HG03558 (cell line): ENCODE results near the gene NHLRC4.

Source experiments
- ATAC-seq: cut with Tn5 transposase; IDR thresholded peaks from one replicate; pipeline ENCODE4 v1.9.1; 2021; ENCODE audit warnings: moderate number of reproducible peaks; ENCODE audit not compliant: unreplicated experiment; ENCODE audit errors: extremely low read depth

Gene NHLRC4

GRCh38 chr16:549544-550263 is 17.1 kb upstream of the NHLRC4 start:
- ATAC-seq, result no peak

- no peak for ATAC-seq
Observed at GRCh38 chr16:551210-551609, 15.6 kb upstream of the NHLRC4 start.

DNA sequence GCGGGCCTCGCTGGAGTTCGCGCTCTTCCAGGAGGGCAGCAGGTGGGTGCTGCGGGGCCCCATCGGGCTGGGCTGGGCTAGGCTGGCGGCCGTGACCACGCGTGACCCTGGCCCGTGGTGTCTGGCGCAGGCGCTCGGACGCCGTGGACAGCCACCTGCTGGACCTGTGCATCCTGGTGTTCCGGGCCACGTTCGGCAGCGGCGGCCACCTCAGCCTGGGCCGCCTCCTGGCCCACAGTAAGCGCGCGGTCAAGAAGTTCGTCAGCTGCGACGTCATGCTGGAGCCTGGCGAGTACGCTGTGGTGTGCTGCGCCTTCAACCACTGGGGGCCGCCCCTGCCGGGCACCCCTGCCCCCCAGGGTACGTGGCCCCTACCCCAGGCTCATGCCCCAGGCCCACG is 14.6 kb upstream of the NHLRC4 start:
- ATAC-seq, result no peak

DNA sequence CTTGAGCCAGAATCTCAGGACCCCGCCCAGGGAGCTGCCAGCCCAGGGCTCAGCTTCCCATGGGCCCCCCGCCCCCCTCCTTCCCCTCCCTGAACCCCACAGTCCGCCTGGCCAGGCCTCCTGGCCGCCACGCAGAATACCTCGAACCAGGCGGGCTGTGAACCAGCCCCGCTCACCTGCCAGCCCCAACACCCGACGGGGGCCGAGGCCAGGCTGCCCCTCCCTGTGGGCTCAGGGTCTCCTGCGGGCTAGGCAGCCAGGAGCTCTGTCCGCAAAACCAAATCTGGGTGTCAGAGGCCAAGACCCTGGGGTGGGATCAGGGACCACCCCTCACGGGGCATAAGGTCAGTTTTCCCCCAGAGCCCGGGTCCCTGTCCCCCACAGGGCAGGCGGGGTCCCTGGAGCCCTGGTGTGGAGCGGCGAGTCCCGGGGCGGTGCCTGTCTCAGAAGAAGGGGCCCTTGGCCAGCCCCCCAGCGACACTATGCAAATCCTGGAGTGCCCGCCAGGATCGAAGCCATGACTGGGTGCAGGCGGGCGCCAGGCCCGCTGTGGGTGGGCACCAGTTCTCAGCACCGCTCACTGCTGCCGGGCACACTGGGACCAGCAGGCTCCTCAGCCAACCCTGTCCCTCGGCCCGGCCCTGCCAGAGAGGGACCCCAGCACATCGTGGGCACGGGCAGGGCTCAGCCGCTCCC is 13.1 kb upstream of the NHLRC4 start:
- no peak for ATAC-seq

DNA sequence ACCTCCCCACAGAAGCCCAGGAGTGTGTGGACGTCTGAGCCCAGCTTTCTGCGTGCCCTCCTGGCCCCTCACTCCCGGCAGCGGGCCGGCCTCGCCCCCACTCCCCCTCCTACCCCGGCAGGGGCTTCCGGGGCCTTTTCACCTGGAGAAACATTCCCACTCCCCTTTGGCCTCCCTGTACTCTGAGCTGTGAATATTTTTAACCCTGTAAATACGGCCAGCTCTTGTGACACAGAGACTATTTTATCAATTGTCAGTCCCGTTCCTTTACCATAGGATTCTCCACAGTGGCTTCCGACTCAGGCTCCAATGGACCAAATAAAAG is 12.5 kb upstream of the NHLRC4 start:
- no peak for ATAC-seq

DNA sequence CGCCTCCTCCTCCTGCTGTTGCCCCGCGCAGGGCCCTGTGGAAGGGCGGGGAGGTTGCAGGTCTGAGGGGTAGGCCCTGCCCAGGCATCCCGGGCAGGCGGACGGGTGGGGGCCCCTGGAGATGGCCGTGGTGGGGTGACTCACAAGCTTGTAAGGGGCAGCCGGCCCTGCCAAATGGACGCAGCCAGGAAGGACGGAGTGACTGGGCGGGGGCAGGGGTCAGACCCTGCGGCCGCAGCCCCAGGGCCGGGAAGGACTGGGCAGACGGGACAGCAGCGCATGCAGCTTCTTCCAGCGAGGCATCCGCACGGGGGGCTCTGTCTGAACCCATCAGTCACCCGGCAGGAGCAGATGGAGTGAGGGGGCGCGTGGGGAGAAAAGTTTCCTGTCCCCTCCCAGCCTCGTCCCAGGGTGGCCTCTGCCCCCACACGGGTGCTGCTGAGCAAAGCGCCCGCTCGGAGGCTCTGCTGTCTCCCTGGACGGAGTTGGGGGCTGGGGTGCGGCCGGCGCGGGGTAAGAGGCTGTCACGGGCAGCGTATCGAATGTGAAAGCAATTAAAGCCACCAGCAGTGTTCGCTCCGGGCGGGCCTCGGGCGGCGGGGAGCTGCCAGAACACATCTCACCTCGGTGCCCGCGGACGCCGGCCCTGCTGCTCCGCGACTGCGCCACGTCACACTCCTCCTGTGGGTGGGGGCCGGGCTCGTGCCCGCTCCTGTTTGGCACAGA is 12.0 kb upstream of the NHLRC4 start:
- ATAC-seq, result no peak

DNA sequence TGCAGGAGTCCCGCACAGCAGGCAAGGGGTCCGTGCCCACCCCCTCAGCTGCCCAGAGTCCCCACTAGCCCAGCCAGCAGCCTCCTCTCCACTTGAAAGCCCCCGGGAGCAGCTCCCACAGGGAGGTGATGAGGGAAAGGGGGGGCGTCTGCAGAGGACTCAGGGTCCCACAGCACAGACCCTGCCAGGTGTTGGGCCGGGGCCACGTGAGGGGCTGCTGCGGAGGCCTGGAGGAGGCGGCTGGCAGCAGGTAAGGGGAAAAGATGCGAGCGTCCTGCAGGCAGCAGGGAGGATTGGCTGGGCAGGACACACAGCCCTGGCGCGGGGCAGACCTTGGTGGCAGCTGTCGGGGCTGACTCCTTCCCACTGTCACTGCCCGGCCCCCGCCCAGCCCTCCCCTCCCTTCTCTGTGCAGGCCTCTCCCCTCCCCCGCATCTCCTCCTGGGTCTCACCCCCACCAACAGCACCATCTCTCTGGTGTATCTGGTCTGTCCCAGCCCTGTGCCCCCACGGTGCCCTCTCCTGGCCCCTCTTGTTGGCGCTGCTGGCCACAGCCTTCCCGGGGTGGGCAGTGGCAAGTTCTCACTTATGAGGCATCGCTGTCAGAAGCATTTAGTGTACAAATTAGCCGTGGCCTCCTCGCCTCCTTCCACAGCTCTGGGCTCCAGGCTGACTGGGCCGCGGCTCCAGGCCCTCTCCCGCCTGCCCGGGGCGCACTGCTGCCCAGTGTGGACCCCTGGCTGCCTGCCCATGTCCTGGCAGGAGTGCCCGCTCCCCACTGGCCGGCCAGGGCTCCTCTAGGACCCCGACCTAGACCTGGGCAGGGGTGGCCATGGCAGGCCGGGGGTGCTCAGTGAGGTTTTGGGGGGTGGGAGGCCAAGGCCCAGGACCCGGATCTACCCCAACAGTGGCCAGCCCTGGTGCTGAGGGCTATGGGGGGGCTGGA is 11.0 kb upstream of the NHLRC4 start:
- ATAC-seq, result no peak

GRCh38 chr16:556474-557173 is 10.2 kb upstream of the NHLRC4 start:
- ATAC-seq, result no peak

- no peak for ATAC-seq
Observed at GRCh38 chr16:557463-558297, 9.1 kb upstream of the NHLRC4 start.

DNA sequence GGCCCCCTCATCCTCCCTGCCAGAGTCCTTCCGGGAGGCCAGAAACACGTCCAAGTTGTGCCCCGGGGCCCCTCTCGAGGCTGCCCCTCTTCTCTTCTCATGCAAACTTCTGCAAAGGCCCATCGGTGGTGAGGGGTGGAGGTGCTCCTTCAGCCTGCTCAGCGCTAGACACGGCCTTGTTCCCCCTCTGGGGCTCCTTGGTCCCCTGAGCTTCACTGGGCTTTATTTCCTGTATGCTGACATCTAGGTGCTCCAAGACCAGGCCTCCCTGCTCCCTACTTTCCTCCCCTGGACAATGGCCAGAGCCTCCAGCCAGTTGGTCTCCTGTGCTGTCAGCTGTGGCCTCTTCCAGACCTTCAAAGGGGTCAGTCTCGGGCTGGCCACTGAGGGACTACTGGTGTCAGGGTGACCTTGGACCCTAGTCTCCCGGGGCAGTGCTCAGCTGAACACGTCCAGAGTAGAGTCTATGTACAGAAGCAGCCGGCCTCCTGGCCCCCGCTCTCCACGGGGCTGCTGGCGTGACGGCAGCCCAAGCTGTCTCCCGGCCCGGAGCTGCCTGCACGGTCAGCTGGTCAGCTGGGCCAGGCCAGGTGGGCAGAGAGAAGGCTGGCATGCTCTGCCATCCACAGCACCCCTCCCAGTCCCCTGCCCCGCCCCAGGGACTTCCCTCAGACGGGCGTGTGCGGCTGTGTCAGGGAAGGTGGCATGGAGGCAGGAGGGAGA is 8.3 kb upstream of the NHLRC4 start:
- ATAC-seq, result no peak

- no peak for ATAC-seq
Observed at GRCh38 chr16:559021-559380, 7.8 kb upstream of the NHLRC4 start.

DNA sequence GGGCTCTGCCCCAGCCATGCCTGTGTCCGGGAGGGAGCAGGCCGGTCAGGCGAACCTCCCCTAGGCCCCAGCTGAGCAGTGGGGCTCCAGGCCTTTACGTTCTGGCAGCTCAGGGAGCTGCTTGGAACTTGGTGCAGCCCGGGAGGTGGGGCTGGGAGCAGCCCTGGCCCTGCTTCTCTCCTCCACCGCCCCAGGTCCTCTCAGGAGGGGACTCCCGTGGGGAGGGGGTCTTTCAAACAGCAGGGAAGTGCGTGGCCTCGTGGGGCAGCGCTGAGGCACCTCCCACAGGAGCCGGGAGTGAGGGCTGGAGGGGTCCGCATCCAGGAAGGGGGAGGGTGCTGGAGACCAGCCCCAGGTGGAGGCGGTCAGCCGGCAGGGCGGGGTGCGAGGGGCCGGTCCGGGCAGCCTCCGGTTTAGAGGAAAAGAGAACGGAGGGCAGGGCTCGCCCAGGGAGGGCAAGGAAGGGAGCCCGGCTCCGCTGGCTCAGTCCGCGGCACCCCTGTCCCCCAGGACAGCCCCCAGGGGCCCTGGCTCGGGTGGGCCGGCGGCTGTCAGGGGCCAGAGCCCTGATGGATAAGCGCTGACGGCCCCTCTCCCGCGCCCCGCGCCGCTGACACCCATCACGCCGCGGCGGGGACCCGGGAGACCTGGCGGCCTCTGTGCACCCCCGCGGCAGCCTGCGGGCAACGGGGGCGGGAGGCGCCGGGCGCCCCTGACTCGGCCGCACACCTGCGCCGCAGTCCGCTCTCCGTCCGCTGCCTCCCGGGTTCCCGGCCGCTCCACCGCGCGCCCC is 7.2 kb upstream of the NHLRC4 start:
- ATAC-seq, result no peak

DNA sequence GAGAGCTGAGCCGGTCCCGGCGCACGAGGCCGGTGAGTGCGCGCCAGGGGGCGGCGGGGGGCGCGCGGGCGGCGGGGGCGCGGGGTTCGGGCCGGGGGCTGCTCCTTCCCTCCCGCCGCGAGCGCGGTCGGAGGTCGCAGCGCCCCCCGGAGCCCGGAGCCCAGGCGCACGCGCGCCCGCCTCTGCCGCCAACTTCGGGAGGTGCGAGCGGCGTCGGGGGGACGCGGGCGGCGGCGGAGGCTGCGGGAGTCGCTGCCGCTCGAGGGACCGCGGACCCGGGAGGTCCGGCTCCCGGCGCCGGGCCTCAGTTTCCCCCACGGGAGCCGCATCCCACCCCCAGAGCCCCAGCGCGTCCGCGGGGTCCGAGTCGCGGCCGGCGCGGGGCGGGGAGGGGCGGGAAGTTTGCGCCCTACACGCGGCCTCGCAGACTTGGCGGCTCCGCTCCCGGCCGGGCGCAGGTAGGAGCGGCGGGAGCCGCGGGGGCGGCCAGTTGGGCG is 6.6 kb upstream of the NHLRC4 start, which contains the start of gene PRR35:
TSS of gene PRR35 (plus strand) at position 191 of the 497 bp plus-strand sequence. CDS start 2,901 bp downstream, outside the sequence.
- ATAC-seq, result no peak

DNA sequence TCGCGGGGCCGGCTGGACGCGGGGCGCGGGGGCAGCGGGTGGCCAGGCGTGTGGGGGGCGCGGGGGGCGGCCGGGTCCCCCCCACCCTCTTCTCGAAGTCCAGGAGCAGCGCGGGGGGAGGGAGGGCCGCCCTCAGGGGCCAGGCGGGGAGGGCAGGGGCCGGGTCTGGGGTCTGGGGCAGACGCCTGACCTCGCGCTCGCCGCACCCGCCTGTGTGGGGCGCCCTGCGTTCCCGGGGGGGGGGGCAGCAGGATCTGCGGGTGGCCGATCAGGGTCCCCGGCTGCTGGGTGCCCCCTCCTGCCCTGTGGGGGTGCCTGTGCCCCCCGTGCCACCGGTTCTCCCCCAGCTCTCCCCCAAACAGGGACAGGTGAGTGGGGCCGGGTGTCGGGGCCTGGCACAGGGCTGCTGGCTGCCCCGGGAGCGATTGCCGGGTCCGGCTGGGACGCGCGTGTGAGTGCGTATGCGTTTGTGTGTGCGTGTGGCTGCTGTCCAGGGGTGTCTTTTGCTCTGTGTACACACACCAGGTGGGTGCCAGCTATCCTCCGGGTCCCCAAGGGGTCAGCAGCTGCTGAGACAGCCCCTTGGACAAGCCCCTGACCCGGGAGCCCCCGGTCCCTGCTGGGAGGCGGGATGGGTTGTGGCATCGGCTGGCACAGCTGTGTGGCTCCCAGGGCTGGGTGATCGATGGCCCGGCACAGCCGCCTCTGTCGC is 5.9 kb upstream of the NHLRC4 start:
- no peak for ATAC-seq

- ATAC-seq, result no peak
Observed at GRCh38 chr16:561413-561794, 5.4 kb upstream of the NHLRC4 start.

GRCh38 chr16:561957-562938 is 4.6 kb upstream of the NHLRC4 start:
- no peak for ATAC-seq
